Measurements from ENCODE around the gene IGSF8. TPM values are rescaled to one million over a fixed set of nuclear protein-coding genes. Genes with fewer than 3 reads are reported as not detected.

The IGSF8 gene
- total and polyA plus RNA-seq, 2 of the 8 experiments (the other 6 are each of a cell fraction or from before 2014, with no cell fraction given): 69.6 to 132 TPM

DNA sequence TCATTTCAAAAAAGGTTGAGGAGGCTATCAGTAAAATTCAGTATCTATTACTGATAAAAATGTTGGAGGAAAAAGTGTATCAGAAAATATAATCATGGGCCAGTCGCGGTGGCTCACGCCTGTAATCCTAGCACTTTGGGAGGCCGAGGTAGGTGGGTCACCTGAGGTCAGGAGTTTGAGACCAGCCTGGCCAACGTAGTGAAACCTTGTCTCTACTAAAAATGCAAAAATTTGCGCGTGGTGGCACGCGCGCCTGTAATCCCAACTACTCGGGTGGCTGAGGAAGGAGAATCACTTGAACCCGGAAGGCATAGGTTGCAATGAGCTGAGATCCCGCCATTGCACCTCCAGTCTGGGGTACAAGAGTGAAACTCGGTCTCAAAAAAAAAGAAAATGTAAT is 47.7 kb upstream of the IGSF8 start:
- Histone ChIP-seq H3K36me3 (ENCODE audit: control insufficient read depth in 2 of 4, insufficient read depth in 4 of 4, low read length in 3 of 4) (peaks cover 0 to 8% (median 3%) of the 10 kb centered on the region in 4 experiments; a peak in 3 of 8 replicates), H3K23me2 (ENCODE audit: low read depth, low read length) (no peaks in the 10 kb centered on the region), H4K20me1 (replicated peaks in 1 of 2; ENCODE audit: control insufficient read depth in 1 of 2, insufficient read depth in 2 of 2, low read length in 2 of 2) (no peaks in the 10 kb centered on the region), H3K14ac (ENCODE audit: insufficient read length) (no peak overlapping the region), H2BK120ac (replicated peaks; ENCODE audit: low read depth, low read length) (no peak overlapping the region), H3K79me1 (ENCODE audit: low read depth, low read length) (no peaks in the 10 kb centered on the region), H3K18ac (ENCODE audit: extremely low read depth, low read length) (no peak overlapping the region), H3K4me1 (replicated peaks in 1 of 4; ENCODE audit: control insufficient read depth in 3 of 4, insufficient read depth in 4 of 4, low read length in 3 of 4) (0 out of 7 replicates have a peak, but pooled peaks cover 0 to 2% (median 0%) of the 10 kb centered on the region in 4 experiments), H4K91ac (replicated peaks; ENCODE audit: insufficient read length, low read length) (no peak overlapping the region), H2BK15ac (ENCODE audit: low read length) (no peak overlapping the region), H3K27ac (ENCODE audit: low read depth, low read length) (no peak overlapping the region), H3K9me3 (ENCODE audit: insufficient read depth in 2 of 2, low read depth in 1 of 2, low read length in 1 of 2) (no peaks in the 10 kb centered on the region), H2AK5ac (ENCODE audit: low read depth, low read length) (no peak overlapping the region), H3K4ac (replicated peaks; ENCODE audit: insufficient read length, low read depth, low read length) (no peak overlapping the region), H3K4me3 (ENCODE audit: extremely low read depth in 1 of 4, insufficient read depth in 2 of 4, low read depth in 3 of 4, low read length in 4 of 4) (no peak overlapping the region), H2BK12ac (ENCODE audit: low read depth, low read length) (no peak overlapping the region), H3K23ac (ENCODE audit: insufficient read length) (no peak overlapping the region), H2BK5ac (ENCODE audit: low read depth, low read length) (no peak overlapping the region), H3K4me2 (ENCODE audit: insufficient read depth in 1 of 2, low read depth in 2 of 2, low read length in 2 of 2) (no peak overlapping the region), H4K5ac (ENCODE audit: insufficient read length, low read depth, low read length) (no peak overlapping the region), H3K9ac (replicated peaks in 1 of 4; ENCODE audit: extremely low read depth in 1 of 4, low read depth in 3 of 4, low read length in 3 of 4) (no peak overlapping the region), H2BK20ac (ENCODE audit: low read length) (no peak overlapping the region), H2AFZ (ENCODE audit: low read length) (no peak overlapping the region), H3K79me2 (ENCODE audit: control insufficient read depth in 1 of 2, insufficient read depth in 2 of 2, low read length in 2 of 2) (no peaks in the 10 kb centered on the region), H4K8ac (ENCODE audit: extremely low read depth, insufficient read depth, low read length) (no peak overlapping the region), H3K56ac (replicated peaks; ENCODE audit: insufficient read length, low read depth, low read length) (no peak overlapping the region), H3K27me3 (replicated peaks in 1 of 4; ENCODE audit: control insufficient read depth in 3 of 4, extremely low read depth in 1 of 4, insufficient read depth in 3 of 4, low read length in 3 of 4) (no peaks in the 10 kb centered on the region)
- FAIRE-seq (no peak), DNase-seq (ENCODE audit: low read depth in 1 of 2, low spot score in 2 of 2) (no peak)
- WGBS, 2 experiments (ENCODE audit: extremely low coverage in 1 of 2, insufficient coverage in 1 of 2, insufficient read length in 1 of 2, insufficient replicate concordance in 2 of 2, low coverage in 1 of 2, low lambda C conversion rate in 2 of 2, missing lambda C conversion rate in 1 of 2): 94% methylated on average over 14 of the region's 14 CpGs; no CpG with 5 or more reads in 1 of the 2 experiments
- POLR2A ChIA-PET (ENCODE audit: partially characterized antibody): interaction anchor here (0.8 to 1.5 kb wide), 6 partner anchors 11 to 49 kb away, joined by 3 to 4 read pairs (median 3); partner anchors contain the start of gene CASQ1
- CTCF ChIA-PET (ENCODE audit: partially characterized antibody): no interaction called here
- TF ChIP-seq SUZ12 (IDR thresholded peaks at IDR 0.05; ENCODE audit: low read length) (no peak), CEBPB (IDR thresholded peaks at IDR 0.05; ENCODE audit: low read depth, low read length) (no peak), SIX5 (IDR thresholded peaks at IDR 0.05; ENCODE audit: low read depth, low read length) (no peak), HDAC2 (IDR thresholded peaks at IDR 0.05; ENCODE audit: borderline replicate concordance in 1 of 2, low read depth in 2 of 2, low read length in 2 of 2) (no peak), CBX5 (IDR thresholded peaks at IDR 0.05; ENCODE audit: low read depth, low read length) (no peak), SP2 (IDR thresholded peaks at IDR 0.05; ENCODE audit: low read length) (no peak), CHD1 (IDR thresholded peaks at IDR 0.05; ENCODE audit: low read depth, low read length) (no peak), YY1 (IDR thresholded peaks at IDR 0.05; ENCODE audit: low read depth, low read length) (no peak)
- TF ChIP-seq, protein P1, sequence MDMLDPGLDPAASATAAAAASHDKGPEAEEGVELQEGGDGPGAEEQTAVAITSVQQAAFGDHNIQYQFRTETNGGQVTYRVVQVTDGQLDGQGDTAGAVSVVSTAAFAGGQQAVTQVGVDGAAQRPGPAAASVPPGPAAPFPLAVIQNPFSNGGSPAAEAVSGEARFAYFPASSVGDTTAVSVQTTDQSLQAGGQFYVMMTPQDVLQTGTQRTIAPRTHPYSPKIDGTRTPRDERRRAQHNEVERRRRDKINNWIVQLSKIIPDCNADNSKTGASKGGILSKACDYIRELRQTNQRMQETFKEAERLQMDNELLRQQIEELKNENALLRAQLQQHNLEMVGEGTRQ (IDR thresholded peaks at IDR 0.05; ENCODE audit: low read length): no peak

Measured in H1 (cell line).